GM21723 (cell line): ENCODE results near the gene LPP.

Experiments
- ATAC-seq: cut with Tn5 transposase; IDR thresholded peaks from one replicate; pipeline ENCODE4 v1.9.1; 2021; ENCODE audit warnings: mild to moderate bottlenecking, moderate library complexity; ENCODE audit not compliant: unreplicated experiment

Gene LPP

DNA sequence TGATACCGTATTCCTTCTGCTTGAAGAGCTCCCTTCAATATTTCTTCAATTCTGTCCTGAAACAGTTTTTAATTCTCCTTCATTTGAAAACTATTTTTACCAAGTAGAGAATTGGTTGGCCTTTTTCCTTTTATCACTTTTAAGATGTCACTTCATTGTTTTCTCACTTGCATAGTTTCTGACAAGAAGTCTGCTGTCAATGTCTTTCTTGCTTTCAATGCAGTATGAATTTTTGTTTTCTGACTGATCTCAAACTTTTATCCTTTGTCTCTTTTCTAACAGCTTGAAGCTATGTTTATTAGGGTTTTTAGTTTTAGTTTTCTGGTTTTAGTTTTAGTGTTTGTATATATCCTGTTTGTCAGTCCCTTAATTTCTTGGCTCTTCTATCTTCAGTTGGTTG is 653.0 kb downstream of the LPP start:
- ATAC-seq = no peak

DNA sequence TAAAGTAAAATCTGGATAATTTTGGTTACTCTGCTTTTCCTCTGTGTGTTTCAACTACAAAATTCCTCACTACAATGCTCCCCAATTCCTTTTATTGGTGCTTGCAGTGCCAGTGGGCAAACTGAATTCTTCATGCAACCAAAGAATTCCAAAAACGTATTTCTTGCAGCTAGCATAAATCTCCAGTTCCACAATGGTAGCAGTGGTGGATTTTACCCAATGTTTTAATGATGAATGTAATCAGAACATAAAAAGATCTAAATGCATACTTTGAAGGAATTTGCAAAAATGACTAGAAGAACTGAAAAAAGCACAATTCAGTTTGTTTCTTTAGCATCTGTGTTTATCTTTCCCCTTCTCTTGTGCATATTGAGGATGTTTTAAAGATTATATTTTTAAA is 658.2 kb downstream of the LPP start:
- no peak for ATAC-seq

DNA sequence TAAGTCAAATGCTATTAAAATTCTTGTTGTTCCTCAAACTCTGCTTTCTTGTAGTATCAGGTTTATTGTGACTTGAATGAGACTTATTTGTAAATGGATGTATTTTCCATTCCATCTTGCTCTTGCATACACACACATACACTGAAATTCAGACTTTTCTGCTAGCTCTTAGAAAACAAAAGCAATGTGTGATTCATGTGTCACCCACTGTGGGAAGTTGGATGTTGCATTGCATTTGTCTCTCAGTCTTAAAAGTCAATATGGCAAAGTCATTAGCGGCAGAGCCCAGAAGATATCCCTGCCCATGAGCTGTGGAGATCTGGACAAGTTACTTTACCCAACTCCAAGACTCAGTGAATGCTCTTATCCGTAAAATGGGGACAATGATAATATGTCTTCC is 660.6 kb downstream of the LPP start:
- no peak for ATAC-seq

DNA sequence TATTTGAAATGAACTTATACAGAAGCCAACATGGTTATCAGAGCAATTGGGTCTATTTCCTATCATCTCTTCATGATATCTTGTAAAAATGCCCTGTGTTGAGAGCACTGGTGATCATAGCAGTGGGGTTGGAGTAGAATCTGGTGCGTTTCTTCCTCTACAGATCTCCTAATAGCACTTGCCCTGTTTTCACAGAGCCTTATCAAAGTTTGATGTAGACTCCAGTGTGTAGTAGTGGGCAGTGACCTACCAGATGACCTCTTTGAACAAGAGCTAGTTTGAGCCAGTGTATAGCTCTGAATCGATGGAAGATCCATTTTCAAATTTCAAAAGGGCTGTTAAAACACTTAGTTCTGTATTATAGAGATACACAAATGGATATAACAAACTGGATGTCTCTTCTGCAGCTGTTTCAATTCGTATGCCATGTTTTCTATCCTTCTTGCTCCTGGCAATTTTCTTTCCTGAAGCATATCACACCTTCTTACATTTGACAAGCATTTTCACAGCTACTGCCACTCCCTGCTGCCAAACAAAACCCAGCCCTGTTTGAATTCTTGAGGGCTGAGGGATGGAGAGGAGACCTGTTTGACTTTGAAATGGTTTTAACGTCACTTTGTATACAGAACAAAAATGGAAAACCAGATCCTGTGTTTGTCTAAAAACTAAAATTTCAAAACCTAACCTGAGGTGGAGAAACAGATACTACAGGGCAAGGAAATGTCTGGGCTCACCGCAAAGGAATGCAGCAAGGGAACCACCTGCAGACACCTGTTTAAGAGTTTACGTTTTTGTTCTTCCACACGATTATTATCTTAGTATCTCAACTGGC is 663.4 kb downstream of the LPP start:
- no peak for ATAC-seq

DNA sequence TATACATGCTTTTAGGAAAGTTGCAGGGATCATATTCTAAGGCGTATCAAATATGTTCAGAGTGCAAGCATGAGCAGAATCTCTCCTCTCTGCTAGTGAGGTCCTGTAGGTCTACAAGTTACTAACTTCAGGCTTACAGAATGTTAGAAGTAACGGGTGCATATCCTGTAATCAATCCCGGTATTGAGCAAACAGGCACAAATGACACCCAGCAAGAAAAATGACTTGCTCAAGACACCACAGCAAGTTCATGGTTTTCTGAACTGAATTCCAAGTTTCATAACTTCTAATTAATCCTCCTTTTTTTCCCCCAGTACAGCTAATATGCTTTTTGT is 663.9 kb downstream of the LPP start:
- ATAC-seq = no peak

DNA sequence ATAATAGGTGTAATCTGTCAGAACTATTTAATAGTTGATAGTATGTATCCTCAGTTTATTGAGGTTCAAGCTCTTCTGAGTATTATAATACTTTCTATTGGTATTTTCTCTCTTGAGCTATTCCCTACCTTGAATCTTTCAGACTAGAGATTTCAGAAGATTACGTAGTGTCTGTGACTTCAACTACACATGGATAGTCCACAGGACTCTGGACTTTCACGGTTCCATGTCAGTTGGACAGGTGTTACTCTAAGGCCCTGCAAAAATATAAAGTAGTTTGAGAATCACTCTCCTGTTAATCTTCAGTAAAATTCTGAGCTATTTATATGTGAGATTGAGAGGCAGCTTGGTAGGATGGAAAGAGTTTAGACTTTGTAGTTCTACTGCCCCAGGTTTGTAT is 664.3 kb downstream of the LPP start:
- ATAC-seq = no peak

DNA sequence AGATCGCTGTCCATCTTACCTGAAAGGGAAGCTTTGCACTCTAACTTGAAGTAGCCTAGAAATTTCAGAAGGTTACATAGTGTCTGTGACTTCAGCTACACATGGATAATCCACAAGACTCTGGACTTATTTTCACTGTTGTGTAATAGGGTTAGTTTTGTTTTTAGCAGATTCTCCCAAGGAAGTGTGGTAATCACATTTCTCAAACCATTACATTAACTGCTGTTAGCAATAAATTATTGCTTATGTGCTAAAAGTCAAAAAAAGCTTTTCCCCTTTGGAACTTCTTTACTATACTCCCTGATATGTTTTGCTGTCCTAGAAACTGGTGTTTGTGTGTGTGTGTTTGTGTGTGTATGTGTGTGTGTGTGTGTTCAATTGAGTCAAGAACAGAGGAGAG is 666.0 kb downstream of the LPP start:
- no peak for ATAC-seq

DNA sequence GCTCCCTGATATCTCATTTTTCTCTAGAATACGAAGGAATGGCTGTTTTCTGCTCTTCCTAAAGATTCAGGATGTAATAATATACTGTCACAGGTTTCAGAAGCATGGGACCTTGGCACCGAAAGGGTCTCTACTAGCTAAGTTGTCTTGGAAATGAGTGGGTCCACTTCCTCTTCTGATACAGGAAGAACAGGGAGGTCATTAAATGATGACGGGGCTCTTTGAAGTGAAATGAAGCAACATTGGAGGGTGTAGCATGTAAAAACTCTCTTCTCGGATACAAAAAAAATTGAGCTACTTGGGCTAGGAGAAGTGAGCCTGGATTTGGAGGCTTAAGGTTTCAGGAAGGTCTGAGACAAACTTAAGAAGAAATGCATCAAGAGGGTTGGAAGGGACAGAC is 668.0 kb downstream of the LPP start:
- ATAC-seq = no peak

DNA sequence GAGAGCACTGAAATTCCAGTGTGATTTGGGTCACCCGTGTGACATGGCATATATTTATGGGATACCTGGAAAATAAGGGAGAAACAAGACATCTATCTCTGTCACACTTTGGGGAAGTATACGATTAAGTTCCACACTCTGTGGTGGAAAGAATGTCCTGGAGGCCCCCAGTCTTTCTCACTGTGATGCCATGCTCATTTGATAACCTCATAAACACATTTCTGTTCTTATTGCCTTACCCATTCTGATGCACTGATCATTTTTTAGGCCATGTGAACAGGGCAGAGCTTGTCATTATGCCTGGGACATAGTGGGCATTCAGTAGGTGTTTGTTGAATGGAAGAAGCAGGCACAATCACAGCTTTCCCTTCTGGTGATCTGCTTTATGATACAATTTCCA is 668.5 kb downstream of the LPP start:
- ATAC-seq = no peak

DNA sequence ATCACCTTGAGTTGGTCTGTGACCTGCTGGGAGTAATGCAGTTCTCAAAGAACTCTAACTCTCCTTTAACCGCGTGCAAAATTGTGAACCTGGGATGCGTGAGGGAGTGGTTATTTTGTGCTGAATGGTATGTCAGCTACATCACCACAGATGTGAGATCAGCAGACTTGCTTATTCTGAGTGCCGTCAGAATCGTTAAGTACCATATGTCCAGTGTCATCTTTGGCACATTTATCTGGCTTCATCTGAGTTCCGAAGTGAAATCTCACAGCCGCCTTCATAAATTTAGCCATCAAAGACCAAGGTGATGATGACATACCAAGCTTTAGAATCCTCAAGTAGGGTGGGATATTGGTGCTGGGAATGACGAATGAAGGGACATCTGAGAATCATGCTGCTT is 670.6 kb downstream of the LPP start:
- no peak for ATAC-seq

DNA sequence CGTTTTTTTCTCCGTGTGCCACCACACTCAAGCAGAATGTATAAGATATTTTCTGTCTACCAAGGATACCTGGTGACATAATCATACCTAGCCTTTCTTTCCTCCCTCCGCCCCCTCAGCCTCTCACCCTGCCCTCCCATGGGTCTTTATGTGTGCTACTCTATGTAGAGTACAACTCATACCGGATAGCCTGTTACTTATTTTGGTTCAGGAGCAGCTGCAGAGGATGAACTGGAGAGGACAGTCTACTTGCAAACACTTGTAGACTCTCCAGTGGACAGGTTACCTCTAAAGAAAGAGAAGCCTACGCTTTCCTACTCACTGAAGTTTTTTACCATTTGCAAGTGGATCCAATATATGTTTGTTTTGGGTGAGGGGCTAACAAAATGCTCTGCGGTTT is 671.9 kb downstream of the LPP start:
- ATAC-seq = no peak

DNA sequence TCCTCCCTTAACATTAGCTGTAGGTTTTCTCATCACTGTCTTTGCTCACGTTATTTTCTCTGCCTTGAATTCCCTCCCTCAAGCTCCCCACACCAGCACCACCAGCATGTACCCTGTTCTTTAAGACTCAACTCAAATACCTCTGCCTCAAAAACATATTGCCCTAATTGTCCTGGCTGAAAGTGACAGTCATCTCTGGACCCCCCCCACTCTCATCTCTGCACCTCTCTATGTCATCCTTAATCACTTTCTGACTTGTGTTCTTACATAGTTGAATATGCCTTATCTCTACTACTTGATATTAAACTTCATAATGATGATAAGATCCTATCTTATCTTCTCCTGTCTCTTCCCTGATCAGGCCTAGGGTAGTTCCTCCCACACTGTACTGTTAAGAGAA is 672.6 kb downstream of the LPP start:
- ATAC-seq = no peak

DNA sequence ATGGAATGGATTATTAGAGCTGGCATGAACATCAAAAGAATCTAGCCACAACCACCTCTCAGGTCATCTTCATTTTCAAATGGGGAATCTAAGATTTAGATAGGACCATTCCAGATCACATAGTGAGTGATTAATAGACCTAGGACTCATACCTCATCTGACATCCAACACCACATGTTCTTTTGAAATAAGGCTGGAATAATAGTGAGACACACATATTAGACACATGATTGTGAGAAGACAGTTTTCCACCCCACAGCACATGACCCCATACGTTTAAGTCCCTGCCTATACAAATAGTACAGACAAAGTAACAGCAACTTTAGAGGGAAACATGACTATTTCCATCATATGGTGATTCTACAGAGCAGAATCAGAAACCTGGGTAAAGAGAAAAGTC is 673.1 kb downstream of the LPP start:
- ATAC-seq = no peak

DNA sequence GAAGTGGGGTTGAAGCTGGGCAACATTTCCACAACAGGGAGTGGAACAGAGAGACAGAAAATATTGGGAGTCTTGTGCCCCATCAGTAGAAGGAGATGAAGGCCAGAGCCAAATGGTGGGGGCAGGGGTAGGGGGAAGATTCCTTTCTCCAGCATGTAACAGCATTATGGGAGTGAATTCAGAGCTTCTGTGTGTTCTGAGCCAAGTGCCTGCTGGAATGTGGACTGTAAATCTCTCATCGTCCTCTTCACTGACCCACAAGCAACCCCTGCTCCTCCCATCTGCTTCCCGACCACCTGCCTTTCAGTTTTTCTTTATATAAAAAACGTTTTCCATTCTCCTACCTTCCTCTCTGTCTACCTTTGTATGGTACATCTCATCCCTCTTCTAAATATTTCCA is 673.6 kb downstream of the LPP start:
- no peak for ATAC-seq

DNA sequence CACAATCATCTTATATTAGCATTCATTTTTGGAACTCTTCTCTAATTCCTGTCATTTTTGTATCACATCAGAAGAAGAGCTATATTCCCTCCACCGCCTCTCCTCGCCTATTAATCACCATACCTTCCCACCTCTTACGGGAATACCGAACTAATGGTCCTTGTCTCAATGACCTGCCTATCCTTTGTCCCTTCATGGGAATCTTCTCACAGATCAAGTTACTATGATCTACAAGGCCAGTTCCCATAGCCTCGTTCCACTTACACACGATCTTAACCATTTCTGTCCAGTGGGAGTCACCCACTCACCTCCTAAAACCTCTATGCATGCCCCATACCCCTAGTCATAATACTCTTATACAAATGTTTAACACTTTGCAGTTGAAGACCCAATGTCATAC is 675.2 kb downstream of the LPP start:
- no peak for ATAC-seq

DNA sequence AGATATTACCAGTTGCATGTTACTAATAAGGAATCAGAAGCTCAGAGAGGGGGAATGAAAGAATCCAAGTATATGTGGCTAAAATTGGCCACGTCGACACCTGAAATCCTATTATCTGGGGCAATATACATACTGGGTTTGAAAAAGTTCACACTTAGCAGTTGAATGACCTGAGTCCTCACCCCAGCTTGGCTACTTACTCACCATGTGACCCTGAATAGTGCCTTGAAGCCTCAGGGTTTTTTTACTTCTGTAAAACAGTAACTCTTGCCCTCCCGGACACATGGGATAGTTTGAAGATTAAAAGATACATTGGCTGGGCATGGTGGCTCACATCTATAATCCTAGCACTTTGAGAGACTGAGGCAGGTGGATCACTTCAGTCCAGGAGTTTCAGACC is 675.6 kb downstream of the LPP start:
- ATAC-seq = no peak

DNA sequence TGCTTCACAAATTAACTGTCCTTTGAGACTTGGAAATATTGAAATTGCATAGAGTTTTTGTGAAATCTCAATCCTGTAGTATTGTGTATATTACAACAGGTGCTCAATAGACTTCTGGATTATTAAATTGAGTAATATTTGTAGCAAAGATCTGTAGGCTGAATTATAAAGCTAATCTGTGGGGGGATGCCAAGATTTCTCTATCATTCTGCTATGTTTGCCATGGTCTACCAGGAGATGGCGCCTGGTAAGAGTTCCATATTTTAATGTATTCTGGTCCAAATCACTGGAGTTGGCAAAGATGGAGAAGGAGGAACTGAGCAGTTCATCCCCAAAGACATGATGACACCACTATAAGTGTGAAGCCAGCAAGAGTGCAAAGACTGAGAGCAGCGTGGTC is 676.9 kb downstream of the LPP start:
- ATAC-seq = no peak

DNA sequence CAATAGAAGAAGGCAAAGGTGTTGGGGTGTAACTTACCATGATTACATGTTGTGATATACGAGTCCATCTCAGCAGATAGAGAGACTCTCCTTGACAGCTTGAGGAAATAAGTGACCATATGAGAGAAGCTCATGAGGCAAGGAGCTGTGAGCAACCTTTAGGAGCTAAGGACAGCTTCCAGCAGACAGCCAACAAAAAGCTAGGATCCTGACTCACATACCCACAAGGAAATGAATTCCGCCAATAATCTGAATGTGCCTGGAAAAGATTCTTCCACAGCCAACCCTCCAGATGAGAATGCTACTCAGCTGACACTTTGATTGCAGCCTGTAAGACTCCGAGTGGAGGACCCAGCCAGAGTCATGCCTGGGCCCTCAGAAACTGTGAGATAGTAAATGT is 678.2 kb downstream of the LPP start:
- ATAC-seq = no peak

DNA sequence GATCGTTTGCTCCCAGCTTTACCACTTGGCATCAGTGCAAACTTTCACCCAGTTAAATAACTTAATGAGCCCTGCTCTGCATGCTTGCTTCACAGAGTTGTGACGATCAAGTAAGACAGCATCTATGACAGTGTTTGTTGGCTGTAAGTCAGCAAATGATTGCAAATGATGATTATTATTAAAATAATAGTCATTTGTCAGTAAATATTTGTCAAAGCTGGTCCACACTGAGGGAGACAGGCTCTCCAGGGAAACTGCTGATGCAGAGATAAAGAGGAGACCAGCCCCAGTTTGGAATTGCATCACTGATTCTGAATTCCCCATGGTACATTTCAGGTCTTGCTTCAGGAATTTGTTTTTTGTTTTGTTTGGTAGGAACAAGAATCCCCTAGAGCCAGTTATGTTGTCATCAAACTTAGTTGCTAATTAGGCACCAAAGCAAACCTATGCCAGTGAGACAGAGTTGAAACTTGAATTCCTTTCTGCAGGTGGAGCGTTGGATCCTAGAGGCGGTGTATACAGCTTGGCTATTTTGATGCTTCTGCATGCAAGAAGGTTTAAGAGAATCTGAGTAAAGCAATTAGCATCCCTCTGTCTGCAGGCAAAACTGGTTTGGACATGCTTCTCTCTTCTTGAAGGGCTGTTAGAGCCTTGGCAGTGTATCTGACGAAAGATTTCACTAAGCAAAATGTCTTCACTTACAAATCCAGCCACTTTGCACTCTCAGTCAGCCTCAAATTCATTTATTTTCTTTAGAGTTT is 679.2 kb downstream of the LPP start:
- no peak for ATAC-seq

DNA sequence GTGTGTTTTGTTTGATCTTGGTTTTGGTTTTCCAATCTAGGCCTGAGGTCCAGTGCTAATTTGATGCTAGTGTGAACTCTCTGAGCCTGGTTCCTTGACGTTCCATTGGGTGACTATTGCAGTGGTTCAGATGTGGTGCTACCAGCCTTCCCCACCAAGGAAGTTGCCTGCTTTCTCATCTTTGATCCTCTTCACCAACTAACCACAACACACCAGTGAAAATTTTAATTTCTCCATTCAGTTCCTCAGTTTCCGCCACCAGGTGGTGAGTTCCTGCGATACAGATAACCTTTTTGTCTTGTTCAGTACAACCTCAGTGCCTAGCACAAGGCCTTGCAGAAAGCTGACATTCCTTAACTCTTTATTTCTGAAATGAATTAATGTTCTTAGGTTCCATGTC is 680.4 kb downstream of the LPP start:
- no peak for ATAC-seq

DNA sequence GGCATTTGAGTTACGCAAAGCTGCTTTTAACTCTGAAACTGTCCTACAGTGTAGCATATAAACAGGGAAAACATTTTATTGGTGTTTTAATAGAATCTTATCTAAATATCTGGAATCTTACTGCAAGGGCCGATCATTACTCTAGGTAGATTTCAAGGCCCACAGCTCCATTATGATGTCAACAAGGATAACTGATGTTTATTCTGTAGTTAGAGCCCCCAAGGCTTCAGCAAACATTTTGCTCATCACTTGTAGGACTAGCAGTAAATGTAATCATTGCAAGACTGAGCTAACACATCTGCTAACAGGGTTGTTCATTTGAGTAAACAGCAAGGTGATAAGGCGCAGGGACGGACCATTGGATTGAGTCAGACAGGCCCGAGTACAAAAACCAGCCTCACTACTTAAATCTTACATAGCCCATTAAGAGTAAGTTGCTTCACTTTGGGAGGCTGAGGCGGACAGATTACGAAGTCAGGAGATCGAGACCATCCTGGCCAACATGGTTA is 685.3 kb downstream of the LPP start:
- ATAC-seq = no peak

DNA sequence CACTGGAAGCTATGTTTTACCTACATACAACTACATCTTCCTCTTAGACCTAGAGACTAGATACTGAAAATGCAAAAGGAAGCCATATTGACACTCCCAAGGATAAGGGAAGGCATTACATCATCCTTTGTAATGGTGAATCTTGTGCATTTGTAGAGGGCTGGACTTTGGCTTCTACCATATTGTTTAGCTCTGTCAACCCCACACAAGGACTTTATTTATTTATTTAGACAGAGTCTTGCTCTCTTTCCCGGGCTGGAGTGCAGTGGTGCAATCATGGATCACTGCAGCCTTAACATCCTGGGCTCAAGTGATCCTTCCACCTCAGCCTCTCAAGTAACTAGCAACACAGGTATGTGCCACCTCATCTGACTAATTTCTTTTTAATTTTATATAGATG is 686.3 kb downstream of the LPP start:
- no peak for ATAC-seq

DNA sequence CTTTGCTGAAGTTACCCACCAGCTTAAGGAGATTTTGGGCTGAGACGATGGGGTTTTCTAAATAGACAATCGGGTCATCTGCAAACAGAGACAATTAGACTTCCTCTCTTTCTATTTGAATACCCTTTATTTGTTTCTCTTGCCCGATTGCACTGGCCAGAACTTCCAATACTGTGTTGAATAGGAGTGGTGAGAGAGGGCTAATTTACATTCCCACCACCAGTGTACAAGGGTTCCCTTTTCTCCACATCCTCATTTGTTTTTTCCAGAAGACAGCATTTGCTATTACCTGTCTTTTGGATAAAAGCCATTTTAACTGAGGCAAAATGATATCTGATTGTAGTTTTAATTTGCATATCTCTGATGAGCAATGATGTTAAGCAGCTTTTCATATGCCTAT is 687.9 kb downstream of the LPP start:
- no peak for ATAC-seq
